Measurements from ENCODE around the gene RPL13A. TPM values are rescaled to one million over a fixed set of nuclear protein-coding genes. Genes with fewer than 3 reads are reported as not detected.
"Not testable (repeated sequence)": the region's sequence is repeated elsewhere in the genome, so short reads cannot be mapped to it uniquely, and the experiment has no call there.

Gene RPL13A
- total and polyA plus RNA-seq, 5 donors from 2014 or later: 1,768 to 3,622 (median 2,937) TPM

DNA sequence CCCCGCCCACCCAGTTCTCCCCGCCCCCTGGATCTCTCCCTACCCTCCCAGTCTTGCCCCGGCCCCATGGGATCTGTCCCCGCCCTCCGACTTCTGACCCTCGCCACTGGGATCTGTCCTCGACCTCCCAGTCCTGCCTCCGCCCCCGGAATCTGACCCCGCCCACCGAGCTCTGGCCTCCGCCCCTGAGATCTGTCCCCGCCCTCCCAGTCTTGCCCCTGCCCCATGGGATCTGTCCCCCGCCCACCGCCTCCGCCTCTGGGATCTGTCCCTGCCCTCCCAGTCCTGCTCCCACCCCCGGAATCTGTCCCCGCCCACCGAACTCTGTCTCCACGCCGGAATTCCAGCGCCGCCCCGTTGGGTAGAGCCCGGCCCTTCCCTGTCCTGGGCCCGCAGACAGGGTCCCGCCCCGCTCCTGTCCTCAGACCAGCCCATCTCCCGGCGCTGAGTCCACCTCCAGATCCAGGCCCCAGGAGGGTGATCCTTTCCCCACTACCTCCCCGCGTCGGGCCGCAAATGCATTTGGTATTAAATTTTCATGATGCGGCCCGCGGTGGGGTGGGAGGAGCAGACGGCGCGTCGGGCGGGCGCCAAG lies 44.5 kb upstream of the RPL13A start:
- Histone ChIP-seq H3K9me3 (ENCODE audit: control insufficient read depth in 2 of 2, low read length in 2 of 2) (no peaks in the 10 kb centered on the region), H3K27me3 (ENCODE audit: control insufficient read depth, insufficient read depth, low read length) (peaks cover 31% of the 10 kb centered on the region), H3K4me1 (ENCODE audit: control insufficient read depth, insufficient read depth, low read length, poor library complexity, severe bottlenecking) (peaks cover 32% of the 10 kb centered on the region), H3K27ac (ENCODE audit: insufficient read depth, low read length, poor library complexity, severe bottlenecking) (no peak overlapping the region), H3K36me3 (ENCODE audit: control insufficient read depth, insufficient read depth, low read length) (peaks cover 16% of the 10 kb centered on the region), H3K4me3 (ENCODE audit: low read depth, low read length) (peak overlapping the region; percentile 41)
- H3K4me3 Mint-ChIP-seq: peak overlapping the region; percentile 82 to 96 (median 86)
- peaks cover 0 to 5% (median 0%) of the 10 kb centered on the region in 7 donors for H3K9me3 Mint-ChIP-seq
- peaks cover 0 to 53% (median 23%) of the 10 kb centered on the region in 4 donors for H3K4me1 Mint-ChIP-seq
- no peak overlapping the region for H3K27ac Mint-ChIP-seq
- ATAC-seq (ENCODE audit: low read depth in 2 of 2) (peak; percentile 5), DNase-seq (peak in 2 of 3 donors; percentile 49 to 51)
- H3K27me3 Mint-ChIP-seq: peaks cover 57% of the 10 kb centered on the region
- H3K36me3 Mint-ChIP-seq: peaks cover 4% of the 10 kb centered on the region

DNA sequence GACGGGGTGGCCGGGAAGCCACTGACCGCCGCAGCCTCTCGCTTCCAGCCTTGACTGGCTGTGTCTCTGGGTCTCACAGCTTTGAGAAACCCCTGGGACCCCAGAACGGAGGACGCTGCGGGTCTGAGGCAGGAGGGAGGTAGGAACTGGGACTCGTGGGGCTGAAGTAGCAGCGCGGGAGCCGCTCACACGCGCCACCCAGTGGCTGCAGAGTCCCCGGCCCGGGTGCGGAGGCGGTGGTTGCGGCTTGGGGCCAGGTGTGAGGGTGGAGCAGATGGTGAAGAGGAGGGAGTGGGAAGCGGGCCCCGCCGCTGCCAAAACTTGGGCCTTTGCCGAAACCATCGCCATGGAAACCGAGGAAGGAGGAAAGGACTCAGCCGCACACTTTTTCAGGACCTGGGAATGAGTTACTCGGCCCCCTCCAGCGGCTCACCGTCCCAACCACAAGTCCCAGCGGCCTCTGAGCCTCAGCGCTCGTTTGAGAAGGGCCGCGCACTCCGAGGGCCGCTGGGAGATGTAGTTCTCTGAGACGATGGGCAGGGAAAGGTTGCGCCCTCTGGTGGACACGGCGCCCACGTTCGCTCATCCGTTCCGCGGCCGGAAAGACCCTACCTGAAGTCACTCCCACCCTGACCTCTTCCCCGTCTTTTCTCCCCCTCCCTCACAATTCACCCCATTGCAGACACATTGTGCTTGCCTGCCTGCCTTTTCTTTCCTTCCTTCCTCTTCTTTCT lies 43.9 kb upstream of the RPL13A start:
- H3K4me3 Mint-ChIP-seq: peak overlapping the region; percentile 82 to 96 (median 86)
- ATAC-seq (ENCODE audit: low read depth in 2 of 2) (peak; percentile 91 to 92), DNase-seq (peak; percentile 87 to 96 (median 95))
- peak overlapping the region; percentile 80 to 89 (median 85) for H3K27ac Mint-ChIP-seq
- no peaks in the 10 kb centered on the region for H3K9me3 ChIP-seq (ENCODE audit: control insufficient read depth in 2 of 2, low read length in 2 of 2)
- H3K27me3 ChIP-seq (ENCODE audit: control insufficient read depth, insufficient read depth, low read length): peaks cover 26% of the 10 kb centered on the region
- H3K4me3 ChIP-seq (ENCODE audit: low read depth, low read length): peak overlapping the region; percentile 41
- H3K27me3 Mint-ChIP-seq: peaks cover 50% of the 10 kb centered on the region
- H3K36me3 ChIP-seq (ENCODE audit: control insufficient read depth, insufficient read depth, low read length): peaks cover 22% of the 10 kb centered on the region
- peaks cover 0 to 55% (median 25%) of the 10 kb centered on the region in 4 donors for H3K4me1 Mint-ChIP-seq
- peaks cover 0 to 5% (median 0%) of the 10 kb centered on the region in 7 donors for H3K9me3 Mint-ChIP-seq
- peaks cover 8% of the 10 kb centered on the region for H3K36me3 Mint-ChIP-seq
- peaks cover 39% of the 10 kb centered on the region for H3K4me1 ChIP-seq (ENCODE audit: control insufficient read depth, insufficient read depth, low read length, poor library complexity, severe bottlenecking)
- H3K27ac ChIP-seq (ENCODE audit: insufficient read depth, low read length, poor library complexity, severe bottlenecking): peak overlapping the region; percentile 55

DNA sequence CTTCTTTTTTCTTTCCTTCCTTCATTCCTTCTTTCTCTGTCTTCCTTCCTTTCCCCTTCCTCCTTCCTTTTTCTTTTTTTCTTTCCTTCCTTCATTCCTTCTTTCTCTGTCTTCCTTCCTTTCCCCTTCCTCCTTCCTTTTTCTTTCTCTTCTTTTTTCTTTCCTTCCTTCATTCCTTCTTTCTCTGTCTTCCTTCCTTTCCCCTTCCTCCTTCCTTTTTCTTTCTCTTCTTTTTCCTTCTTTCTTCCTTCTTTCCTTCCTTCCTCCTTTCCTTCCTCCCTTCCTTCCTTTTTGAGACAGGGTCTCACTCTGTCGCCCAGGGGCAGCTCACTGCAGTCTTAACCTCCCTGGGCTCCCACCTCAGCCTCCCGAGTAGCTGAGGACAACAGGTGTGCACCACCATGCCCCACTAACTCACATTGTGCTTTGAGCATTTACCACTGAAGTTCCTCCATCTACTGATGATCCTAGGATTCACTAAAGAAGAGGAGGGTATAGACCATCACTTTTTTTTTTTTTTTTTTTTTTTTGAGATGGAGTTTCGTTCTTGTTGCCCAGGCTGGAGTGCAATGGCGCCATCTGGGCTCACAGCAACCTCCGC lies 43.2 kb upstream of the RPL13A start:
- H3K9me3 ChIP-seq (ENCODE audit: control insufficient read depth in 2 of 2, low read length in 2 of 2); DNase-seq; ATAC-seq (ENCODE audit: low read depth in 2 of 2); H3K9me3 Mint-ChIP-seq; H3K4me3 ChIP-seq (ENCODE audit: low read depth, low read length): not testable (repeated sequence)
- H3K27ac ChIP-seq (ENCODE audit: insufficient read depth, low read length, poor library complexity, severe bottlenecking): peak overlapping the region; percentile 55
- H3K36me3 Mint-ChIP-seq: peaks cover 11% of the 10 kb centered on the region
- peak overlapping the region; percentile 82 to 96 (median 86) for H3K4me3 Mint-ChIP-seq
- H3K27me3 Mint-ChIP-seq: peaks cover 44% of the 10 kb centered on the region
- peaks cover 0 to 58% (median 26%) of the 10 kb centered on the region in 4 donors for H3K4me1 Mint-ChIP-seq
- H3K36me3 ChIP-seq (ENCODE audit: control insufficient read depth, insufficient read depth, low read length): peaks cover 26% of the 10 kb centered on the region
- peaks cover 42% of the 10 kb centered on the region for H3K4me1 ChIP-seq (ENCODE audit: control insufficient read depth, insufficient read depth, low read length, poor library complexity, severe bottlenecking)
- peaks cover 20% of the 10 kb centered on the region for H3K27me3 ChIP-seq (ENCODE audit: control insufficient read depth, insufficient read depth, low read length)
- H3K27ac Mint-ChIP-seq: peak overlapping the region in 2 of 3 donors; percentile 3 to 80

DNA sequence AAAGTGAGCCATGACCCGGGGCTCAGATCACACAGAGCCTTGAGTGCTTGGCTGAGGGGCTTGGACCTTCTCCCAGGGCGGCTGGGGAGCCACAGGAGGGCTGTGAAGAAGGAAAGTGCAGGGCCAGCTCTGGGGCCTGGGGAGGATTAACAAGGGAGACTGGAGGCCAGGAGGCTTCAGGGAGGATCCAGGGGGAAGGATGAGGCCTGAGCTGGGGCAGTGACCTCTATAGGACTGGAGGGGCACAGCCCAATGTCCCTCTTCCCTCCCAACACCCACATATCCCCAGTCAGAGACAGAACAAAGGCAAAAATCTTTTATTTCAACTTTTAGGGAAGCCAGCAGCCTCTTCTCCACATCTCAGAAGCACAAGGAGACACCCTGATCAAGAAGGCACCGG lies 41.4 kb upstream of the RPL13A start:
- Histone ChIP-seq H3K27me3 (ENCODE audit: control insufficient read depth, insufficient read depth, low read length) (peaks cover 8% of the 10 kb centered on the region), H3K27ac (ENCODE audit: insufficient read depth, low read length, poor library complexity, severe bottlenecking) (no peak overlapping the region), H3K4me3 (ENCODE audit: low read depth, low read length) (no peak overlapping the region), H3K4me1 (ENCODE audit: control insufficient read depth, insufficient read depth, low read length, poor library complexity, severe bottlenecking) (peaks cover 49% of the 10 kb centered on the region), H3K36me3 (ENCODE audit: control insufficient read depth, insufficient read depth, low read length) (peaks cover 30% of the 10 kb centered on the region), H3K9me3 (ENCODE audit: control insufficient read depth in 2 of 2, low read length in 2 of 2) (no peaks in the 10 kb centered on the region)
- DNase-seq (no peak), ATAC-seq (ENCODE audit: low read depth in 2 of 2) (no peak)
- peaks cover 26% of the 10 kb centered on the region for H3K27me3 Mint-ChIP-seq
- H3K36me3 Mint-ChIP-seq: peaks cover 17% of the 10 kb centered on the region
- no peak overlapping the region for H3K27ac Mint-ChIP-seq
- H3K9me3 Mint-ChIP-seq: peaks cover 0 to 1% (median 0%) of the 10 kb centered on the region in 7 donors
- H3K4me1 Mint-ChIP-seq: peaks cover 0 to 66% (median 29%) of the 10 kb centered on the region in 4 donors
- H3K4me3 Mint-ChIP-seq: peak overlapping the region in 2 of 4 donors; percentile 82 to 89

DNA sequence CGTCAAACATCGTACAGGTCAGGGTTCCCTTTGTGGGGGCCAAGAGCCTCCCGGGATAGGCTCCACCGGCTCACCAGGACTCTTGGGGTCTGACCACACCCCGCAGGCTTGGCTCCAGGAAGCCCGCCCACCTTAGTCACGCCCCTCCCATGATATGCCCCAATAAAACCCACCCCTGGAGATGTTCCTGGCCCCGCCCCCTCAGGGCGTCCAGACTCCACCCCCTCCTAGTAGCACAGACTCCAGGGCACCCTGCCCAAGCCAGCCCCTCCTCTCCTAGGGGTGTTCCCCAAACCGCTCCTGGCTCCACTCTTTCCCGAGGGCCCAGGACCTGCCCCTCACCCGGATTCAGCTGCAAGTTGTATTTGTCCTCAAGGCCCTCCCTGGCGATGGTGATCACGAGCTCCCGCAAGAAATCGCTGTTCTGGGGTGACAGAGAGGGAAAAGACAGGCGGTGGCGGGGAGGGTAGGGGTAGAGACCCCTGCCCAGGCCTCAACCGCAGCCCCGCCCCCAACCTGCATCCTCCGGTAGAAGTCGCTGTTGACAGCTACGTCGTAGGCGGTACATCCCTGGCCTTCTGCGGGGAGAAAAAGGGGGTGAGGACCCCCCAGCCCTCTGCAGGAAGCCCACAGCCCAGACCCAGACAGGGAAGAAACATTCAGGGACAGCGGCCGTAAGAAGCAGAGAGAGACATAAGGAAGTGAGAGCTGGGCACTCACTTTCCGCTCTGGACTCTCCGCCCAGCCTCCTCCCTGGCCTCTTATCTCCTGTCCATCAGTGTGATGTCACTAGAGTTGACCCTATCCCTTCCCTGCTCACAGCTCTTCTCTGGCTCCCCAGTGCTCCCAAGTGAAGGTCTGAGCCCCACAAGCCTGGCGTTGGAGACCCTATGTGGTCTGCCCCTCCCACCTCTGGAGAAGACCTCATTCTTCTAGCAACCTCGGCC lies 39.6 kb upstream of the RPL13A start:
- peak overlapping the region in 2 of 3 donors; percentile 69 to 82 for H3K27ac Mint-ChIP-seq
- Histone ChIP-seq H3K9me3 (ENCODE audit: control insufficient read depth in 2 of 2, low read length in 2 of 2) (no peaks in the 10 kb centered on the region), H3K27me3 (ENCODE audit: control insufficient read depth, insufficient read depth, low read length) (no peaks in the 10 kb centered on the region), H3K36me3 (ENCODE audit: control insufficient read depth, insufficient read depth, low read length) (peaks cover 30% of the 10 kb centered on the region), H3K27ac (ENCODE audit: insufficient read depth, low read length, poor library complexity, severe bottlenecking) (no peak overlapping the region), H3K4me1 (ENCODE audit: control insufficient read depth, insufficient read depth, low read length, poor library complexity, severe bottlenecking) (peaks cover 41% of the 10 kb centered on the region), H3K4me3 (ENCODE audit: low read depth, low read length) (no peak overlapping the region)
- H3K36me3 Mint-ChIP-seq: peaks cover 23% of the 10 kb centered on the region
- H3K4me3 Mint-ChIP-seq: peak overlapping the region in 2 of 4 donors; percentile 24 to 82
- H3K4me1 Mint-ChIP-seq: peaks cover 7 to 66% (median 28%) of the 10 kb centered on the region in 4 donors
- no peaks in the 10 kb centered on the region for H3K9me3 Mint-ChIP-seq
- ATAC-seq (ENCODE audit: low read depth in 2 of 2) (no peak), DNase-seq (no peak)
- peaks cover 13% of the 10 kb centered on the region for H3K27me3 Mint-ChIP-seq

DNA sequence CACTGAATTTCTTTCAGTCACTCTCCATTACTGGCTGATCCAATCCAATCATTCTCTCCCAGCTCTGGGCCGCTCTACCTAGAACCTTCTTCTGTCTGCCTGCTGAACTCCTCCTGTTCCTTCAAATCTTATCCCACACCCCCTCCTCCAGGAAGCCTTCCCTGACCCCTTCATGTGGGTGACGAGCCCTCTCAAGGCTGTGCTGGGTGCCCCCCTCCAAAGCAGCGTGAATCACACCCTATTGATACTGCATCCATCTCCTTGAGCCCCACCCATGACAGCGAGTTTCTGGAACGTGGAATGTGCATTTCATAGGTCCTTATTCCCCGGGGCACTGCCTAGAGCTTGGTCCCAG lies 39.0 kb upstream of the RPL13A start:
- DNase-seq (no peak), ATAC-seq (ENCODE audit: low read depth in 2 of 2) (no peak)
- Mint-ChIP-seq H3K4me1 (peaks cover 7 to 67% (median 30%) of the 10 kb centered on the region in 4 donors), H3K9me3 (no peaks in the 10 kb centered on the region), H3K36me3 (peaks cover 23% of the 10 kb centered on the region), H3K27ac (peak overlapping the region in 2 of 3 donors; percentile 32 to 69), H3K4me3 (peak overlapping the region in 2 of 4 donors; percentile 54 to 62), H3K27me3 (peaks cover 6% of the 10 kb centered on the region)
- Histone ChIP-seq H3K27ac (ENCODE audit: insufficient read depth, low read length, poor library complexity, severe bottlenecking) (no peak overlapping the region), H3K4me1 (ENCODE audit: control insufficient read depth, insufficient read depth, low read length, poor library complexity, severe bottlenecking) (peaks cover 40% of the 10 kb centered on the region), H3K36me3 (ENCODE audit: control insufficient read depth, insufficient read depth, low read length) (peaks cover 30% of the 10 kb centered on the region), H3K9me3 (ENCODE audit: control insufficient read depth in 2 of 2, low read length in 2 of 2) (no peaks in the 10 kb centered on the region), H3K27me3 (ENCODE audit: control insufficient read depth, insufficient read depth, low read length) (no peaks in the 10 kb centered on the region), H3K4me3 (ENCODE audit: low read depth, low read length) (no peak overlapping the region)

DNA sequence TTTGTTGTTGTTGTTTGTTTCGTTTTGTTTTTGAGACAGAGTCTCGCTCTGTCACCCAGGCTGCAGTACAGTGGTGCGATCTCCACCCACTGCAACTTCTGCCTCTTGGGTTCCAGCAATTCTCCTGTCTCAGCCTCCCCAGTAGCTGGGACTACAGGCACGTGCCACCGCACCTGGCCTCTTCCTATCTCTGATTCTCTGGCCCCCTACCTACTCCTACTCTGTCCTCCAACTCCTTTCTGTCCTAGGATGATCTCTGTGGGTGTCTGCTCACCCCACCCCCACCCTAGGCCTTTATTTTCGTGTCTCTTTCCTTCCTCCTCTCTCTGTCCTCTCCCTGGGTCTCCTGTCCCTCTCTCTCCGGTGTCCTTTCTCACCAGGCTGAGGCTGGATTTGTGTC lies 37.0 kb upstream of the RPL13A start:
- Mint-ChIP-seq H3K27ac (peak overlapping the region in 2 of 3 donors; percentile 98 to 99), H3K4me1 (peaks cover 7 to 64% (median 31%) of the 10 kb centered on the region in 4 donors), H3K4me3 (peak overlapping the region; percentile 95 to 100 (median 97)), H3K27me3 (no peaks in the 10 kb centered on the region), H3K36me3 (peaks cover 23% of the 10 kb centered on the region), H3K9me3 (no peaks in the 10 kb centered on the region)
- ATAC-seq (ENCODE audit: low read depth in 2 of 2) (no peak), DNase-seq (no peak)
- Histone ChIP-seq H3K27me3 (ENCODE audit: control insufficient read depth, insufficient read depth, low read length) (no peaks in the 10 kb centered on the region), H3K27ac (ENCODE audit: insufficient read depth, low read length, poor library complexity, severe bottlenecking) (no peak overlapping the region), H3K4me1 (ENCODE audit: control insufficient read depth, insufficient read depth, low read length, poor library complexity, severe bottlenecking) (peaks cover 47% of the 10 kb centered on the region), H3K4me3 (ENCODE audit: low read depth, low read length) (peak overlapping the region; percentile 74), H3K36me3 (ENCODE audit: control insufficient read depth, insufficient read depth, low read length) (peaks cover 30% of the 10 kb centered on the region), H3K9me3 (ENCODE audit: control insufficient read depth in 2 of 2, low read length in 2 of 2) (no peaks in the 10 kb centered on the region)

Data from CD4-positive, CD25-positive, alpha-beta regulatory T cell (primary cell).